ENCODE measurements around the gene MEG3.

GRCh38 chr14:100822013-100822412, 3.9 kb upstream of the MEG3 start:
- no peak for TF ChIP-seq CTCF (IDR thresholded peaks at IDR 0.05)
- no peak for TF ChIP-seq POLR2AphosphoS5 (IDR thresholded peaks at IDR 0.05)
- TF ChIP-seq POLR2A (IDR thresholded peaks at IDR 0.05): no peak
- no peak for TF ChIP-seq EP300 (IDR thresholded peaks at IDR 0.05)
